ENCODE measurements around the gene ZNF830.
A peak's percentile ranks its signal among the peaks of the same experiment; 100 is the strongest.

ZNF830 gene

GRCh38 chr17:34974794-34975785, 13.8 kb downstream of the ZNF830 start:
- no peaks in the 10 kb centered on the region for H3K9me3 ChIP-seq (ENCODE audit: control insufficient read depth, low read length)
- no peaks in the 10 kb centered on the region for H3K4me1 ChIP-seq (ENCODE audit: control insufficient read depth, insufficient read depth, low read length, poor library complexity, severe bottlenecking)
- H3K27me3 ChIP-seq (replicated peaks; ENCODE audit: control insufficient read depth, insufficient read depth, low read length, poor library complexity, severe bottlenecking), result no peaks in the 10 kb centered on the region
- H3K27ac ChIP-seq (ENCODE audit: insufficient read depth, low read length, poor library complexity, severe bottlenecking), result no peak overlapping the region
- no peak overlapping the region for H3K4me3 ChIP-seq (ENCODE audit: insufficient read depth, low read depth, low read length, poor library complexity, severe bottlenecking)
- no peaks in the 10 kb centered on the region for H3K36me3 ChIP-seq (ENCODE audit: control insufficient read depth, insufficient read depth, low read length)
- DNase-seq, result no peak

DNA sequence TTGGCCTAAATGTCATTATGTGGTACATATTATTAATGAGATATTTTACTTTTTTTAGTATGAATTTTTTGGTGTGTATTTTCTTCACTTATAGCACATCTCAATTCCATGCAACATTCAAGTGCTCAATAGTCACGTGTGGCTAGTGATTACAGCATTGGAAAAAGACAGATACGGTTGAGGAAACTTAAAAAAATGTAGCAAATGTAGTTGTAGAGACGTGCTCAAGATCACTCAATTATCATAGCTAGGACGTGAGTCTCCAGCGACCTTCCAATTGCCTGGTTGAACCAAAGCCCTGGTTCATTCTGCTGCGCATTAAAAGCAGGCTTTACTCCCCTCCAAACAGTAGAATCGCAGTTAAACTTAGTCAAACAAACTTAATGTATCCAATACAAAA, 17.8 kb downstream of the ZNF830 start:
- no peak overlapping the region for H3K27ac ChIP-seq (ENCODE audit: insufficient read depth, low read length, poor library complexity, severe bottlenecking)
- H3K4me3 ChIP-seq (ENCODE audit: insufficient read depth, low read depth, low read length, poor library complexity, severe bottlenecking), result no peak overlapping the region
- DNase-seq, result no peak
- peaks cover 6% of the 10 kb centered on the region for H3K4me1 ChIP-seq (ENCODE audit: control insufficient read depth, insufficient read depth, low read length, poor library complexity, severe bottlenecking)
- no peaks in the 10 kb centered on the region for H3K9me3 ChIP-seq (ENCODE audit: control insufficient read depth, low read length)
- H3K27me3 ChIP-seq (replicated peaks; ENCODE audit: control insufficient read depth, insufficient read depth, low read length, poor library complexity, severe bottlenecking), result no peaks in the 10 kb centered on the region
- no peaks in the 10 kb centered on the region for H3K36me3 ChIP-seq (ENCODE audit: control insufficient read depth, insufficient read depth, low read length)

DNA sequence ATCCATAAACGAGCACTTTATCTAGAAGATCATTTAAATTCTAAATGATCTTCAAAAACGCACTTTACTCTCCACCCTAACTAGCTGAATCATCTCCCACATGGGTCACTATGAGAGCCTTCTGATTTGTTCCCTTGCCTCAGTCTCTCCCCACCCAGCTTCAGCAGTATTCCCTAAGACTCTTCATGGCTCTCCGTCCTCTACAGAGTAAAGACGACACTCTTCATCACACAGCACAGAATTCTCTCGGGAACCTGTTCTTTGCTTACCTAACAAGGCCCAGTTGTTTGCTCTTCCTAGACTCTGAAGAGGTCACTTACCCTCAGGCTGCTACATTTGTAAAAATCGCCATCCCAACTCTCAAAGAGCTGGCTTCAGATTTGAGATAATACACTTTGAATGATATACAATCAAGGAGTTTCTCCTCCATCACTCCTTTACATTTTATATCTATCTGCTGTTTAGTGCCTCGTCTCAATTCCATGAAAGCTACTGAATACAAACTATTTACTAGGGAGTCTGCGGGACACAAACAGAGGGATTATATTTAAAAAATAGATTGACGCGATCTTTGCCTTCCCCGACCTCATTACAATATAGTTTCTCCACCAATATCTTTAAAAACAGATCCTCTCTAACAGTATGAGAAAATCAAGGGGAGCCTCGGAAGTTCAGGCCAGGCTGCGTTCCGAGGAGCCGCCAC, 18.5 kb downstream of the ZNF830 start:
- Histone ChIP-seq H3K4me3 (ENCODE audit: insufficient read depth, low read depth, low read length, poor library complexity, severe bottlenecking) (peak overlapping the region; percentile 93), H3K9me3 (ENCODE audit: control insufficient read depth, low read length) (no peaks in the 10 kb centered on the region), H3K27me3 (replicated peaks; ENCODE audit: control insufficient read depth, insufficient read depth, low read length, poor library complexity, severe bottlenecking) (no peaks in the 10 kb centered on the region), H3K36me3 (ENCODE audit: control insufficient read depth, insufficient read depth, low read length) (no peaks in the 10 kb centered on the region), H3K27ac (ENCODE audit: insufficient read depth, low read length, poor library complexity, severe bottlenecking) (peak overlapping the region; percentile 98), H3K4me1 (ENCODE audit: control insufficient read depth, insufficient read depth, low read length, poor library complexity, severe bottlenecking) (peaks cover 6% of the 10 kb centered on the region)
- DNase-seq, result no peak

- no peaks in the 10 kb centered on the region for H3K36me3 ChIP-seq (ENCODE audit: control insufficient read depth, insufficient read depth, low read length)
- peaks cover 6% of the 10 kb centered on the region for H3K4me1 ChIP-seq (ENCODE audit: control insufficient read depth, insufficient read depth, low read length, poor library complexity, severe bottlenecking)
- peak within 1 kb of the TSS; percentile 93 for H3K4me3 ChIP-seq (ENCODE audit: insufficient read depth, low read depth, low read length, poor library complexity, severe bottlenecking)
- H3K27ac ChIP-seq (ENCODE audit: insufficient read depth, low read length, poor library complexity, severe bottlenecking), result peak within 1 kb of the TSS; percentile 98
- no peaks in the 10 kb centered on the region for H3K9me3 ChIP-seq (ENCODE audit: control insufficient read depth, low read length)
- H3K27me3 ChIP-seq (replicated peaks; ENCODE audit: control insufficient read depth, insufficient read depth, low read length, poor library complexity, severe bottlenecking), result no peaks in the 10 kb centered on the region
- DNase-seq, result peak; percentile 83 to 89 (median 88)
Measured at GRCh38 chr17:34980353-34980680, 19.0 kb downstream of the ZNF830 start, which contains the start of gene LIG3. LIG3 (plus strand) TSS chr17:34980512; CDS start chr17:34983006, 2,494 bp downstream.

DNA sequence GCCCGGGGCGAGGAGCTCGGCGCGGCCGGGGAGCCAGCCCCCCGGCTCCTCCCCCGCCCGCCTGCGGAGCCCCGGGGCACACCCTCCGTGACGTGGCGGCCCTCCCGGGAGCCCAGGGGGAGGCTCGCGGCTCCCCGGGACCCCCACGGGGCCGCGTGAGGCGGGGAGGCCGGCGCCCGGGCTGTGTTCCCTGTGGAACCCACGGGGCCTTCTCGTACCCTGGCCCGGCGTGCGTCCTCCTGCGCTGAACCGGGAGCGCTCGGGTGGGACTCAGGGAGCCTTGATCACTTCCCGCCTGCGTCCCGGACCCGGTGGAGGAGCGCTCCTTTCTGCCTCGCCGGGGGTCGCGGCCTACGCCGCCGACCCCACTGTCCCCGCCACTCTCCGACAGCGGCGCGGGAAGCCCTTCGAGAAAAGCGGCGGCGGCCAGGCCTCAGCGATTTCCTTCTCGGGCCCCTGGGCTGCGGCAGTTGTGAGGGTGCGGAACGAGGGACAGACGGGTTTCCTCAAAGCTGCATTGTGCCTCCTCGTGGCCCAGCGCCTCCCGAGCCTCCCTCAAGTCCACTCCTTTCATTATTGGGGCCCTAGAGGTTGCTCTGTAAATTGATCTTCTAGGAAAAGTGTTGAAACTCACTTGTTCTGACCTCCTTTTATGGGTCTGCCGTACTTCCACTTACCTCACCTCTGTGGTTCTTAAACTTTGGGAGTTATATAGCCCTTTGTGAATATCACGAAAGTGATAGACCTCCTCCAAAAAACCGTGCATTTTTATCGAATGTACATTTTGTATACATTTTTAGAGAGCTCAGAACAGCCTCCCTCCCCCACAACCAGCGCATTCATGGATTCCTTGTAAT, 19.6 kb downstream of the ZNF830 start:
- peak overlapping the region; percentile 98 for H3K27ac ChIP-seq (ENCODE audit: insufficient read depth, low read length, poor library complexity, severe bottlenecking)
- no peaks in the 10 kb centered on the region for H3K27me3 ChIP-seq (replicated peaks; ENCODE audit: control insufficient read depth, insufficient read depth, low read length, poor library complexity, severe bottlenecking)
- peaks cover 6% of the 10 kb centered on the region for H3K4me1 ChIP-seq (ENCODE audit: control insufficient read depth, insufficient read depth, low read length, poor library complexity, severe bottlenecking)
- no peaks in the 10 kb centered on the region for H3K9me3 ChIP-seq (ENCODE audit: control insufficient read depth, low read length)
- H3K36me3 ChIP-seq (ENCODE audit: control insufficient read depth, insufficient read depth, low read length), result peaks cover 6% of the 10 kb centered on the region
- peak overlapping the region; percentile 93 for H3K4me3 ChIP-seq (ENCODE audit: insufficient read depth, low read depth, low read length, poor library complexity, severe bottlenecking)
- peak; percentile 37 to 71 (median 52) for DNase-seq

DNA sequence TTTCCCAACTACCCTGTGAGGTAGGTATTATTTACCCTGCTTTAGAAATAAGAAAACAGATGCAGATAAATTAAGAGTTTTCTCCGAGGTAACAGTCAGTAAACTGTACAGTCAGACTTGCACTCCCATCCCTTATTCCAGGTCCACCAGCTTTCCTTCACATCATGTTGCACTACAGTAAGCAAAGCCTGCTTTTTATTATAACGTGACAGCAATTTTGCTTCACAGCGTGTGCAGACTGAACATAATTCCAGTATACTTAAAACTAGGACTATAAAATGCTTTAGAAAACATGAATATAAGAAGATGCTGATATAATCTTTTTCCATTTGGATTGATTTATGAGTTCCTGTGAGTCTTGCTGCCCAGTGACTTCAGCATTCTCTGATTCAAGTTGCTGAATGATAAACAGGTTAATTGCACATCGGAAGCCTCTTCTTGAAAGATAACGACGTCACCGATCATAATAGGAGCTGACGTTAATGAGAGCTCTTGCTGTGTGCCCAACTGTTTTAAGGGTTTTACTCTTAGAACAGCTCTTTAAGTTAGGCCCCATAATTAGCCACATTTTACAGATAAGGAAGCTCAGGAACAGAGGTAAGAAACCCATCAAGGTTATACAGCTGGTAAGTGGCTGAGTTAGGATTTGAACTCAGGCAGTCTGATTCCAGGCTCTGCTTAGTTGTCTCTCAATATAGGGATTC, 20.4 kb downstream of the ZNF830 start:
- no peak for DNase-seq
- Histone ChIP-seq H3K4me3 (ENCODE audit: insufficient read depth, low read depth, low read length, poor library complexity, severe bottlenecking) (peak overlapping the region; percentile 93), H3K36me3 (ENCODE audit: control insufficient read depth, insufficient read depth, low read length) (peaks cover 7% of the 10 kb centered on the region), H3K4me1 (ENCODE audit: control insufficient read depth, insufficient read depth, low read length, poor library complexity, severe bottlenecking) (peaks cover 6% of the 10 kb centered on the region), H3K27me3 (replicated peaks; ENCODE audit: control insufficient read depth, insufficient read depth, low read length, poor library complexity, severe bottlenecking) (no peaks in the 10 kb centered on the region), H3K27ac (ENCODE audit: insufficient read depth, low read length, poor library complexity, severe bottlenecking) (peak overlapping the region; percentile 98), H3K9me3 (ENCODE audit: control insufficient read depth, low read length) (no peaks in the 10 kb centered on the region)

GRCh38 chr17:34987232-34987631, 25.9 kb downstream of the ZNF830 start:
- H3K27ac ChIP-seq (ENCODE audit: insufficient read depth, low read length, poor library complexity, severe bottlenecking), result no peak overlapping the region
- no peak overlapping the region for H3K4me3 ChIP-seq (ENCODE audit: insufficient read depth, low read depth, low read length, poor library complexity, severe bottlenecking)
- no peaks in the 10 kb centered on the region for H3K4me1 ChIP-seq (ENCODE audit: control insufficient read depth, insufficient read depth, low read length, poor library complexity, severe bottlenecking)
- peaks cover 41% of the 10 kb centered on the region for H3K36me3 ChIP-seq (ENCODE audit: control insufficient read depth, insufficient read depth, low read length)
- DNase-seq, result no peak
- H3K9me3 ChIP-seq (ENCODE audit: control insufficient read depth, low read length), result no peaks in the 10 kb centered on the region
- H3K27me3 ChIP-seq (replicated peaks; ENCODE audit: control insufficient read depth, insufficient read depth, low read length, poor library complexity, severe bottlenecking), result no peaks in the 10 kb centered on the region

- no peak for DNase-seq
- H3K4me1 ChIP-seq (ENCODE audit: control insufficient read depth, insufficient read depth, low read length, poor library complexity, severe bottlenecking), result no peaks in the 10 kb centered on the region
- no peak overlapping the region for H3K27ac ChIP-seq (ENCODE audit: insufficient read depth, low read length, poor library complexity, severe bottlenecking)
- no peaks in the 10 kb centered on the region for H3K27me3 ChIP-seq (replicated peaks; ENCODE audit: control insufficient read depth, insufficient read depth, low read length, poor library complexity, severe bottlenecking)
- H3K36me3 ChIP-seq (ENCODE audit: control insufficient read depth, insufficient read depth, low read length), result peaks cover 55% of the 10 kb centered on the region
- no peak overlapping the region for H3K4me3 ChIP-seq (ENCODE audit: insufficient read depth, low read depth, low read length, poor library complexity, severe bottlenecking)
- no peaks in the 10 kb centered on the region for H3K9me3 ChIP-seq (ENCODE audit: control insufficient read depth, low read length)
Measured at GRCh38 chr17:34988644-34989043, 27.3 kb downstream of the ZNF830 start.

- Histone ChIP-seq H3K4me3 (ENCODE audit: insufficient read depth, low read depth, low read length, poor library complexity, severe bottlenecking) (no peak overlapping the region), H3K4me1 (ENCODE audit: control insufficient read depth, insufficient read depth, low read length, poor library complexity, severe bottlenecking) (no peaks in the 10 kb centered on the region), H3K36me3 (ENCODE audit: control insufficient read depth, insufficient read depth, low read length) (peaks cover 63% of the 10 kb centered on the region), H3K27ac (ENCODE audit: insufficient read depth, low read length, poor library complexity, severe bottlenecking) (no peak overlapping the region), H3K27me3 (replicated peaks; ENCODE audit: control insufficient read depth, insufficient read depth, low read length, poor library complexity, severe bottlenecking) (no peaks in the 10 kb centered on the region), H3K9me3 (ENCODE audit: control insufficient read depth, low read length) (no peaks in the 10 kb centered on the region)
- no peak for DNase-seq
Measured at GRCh38 chr17:34989473-34989872, 28.1 kb downstream of the ZNF830 start.
